ENCODE measurements around the gene APBB1IP.

APBB1IP gene

GRCh38 chr10:26448706-26449435, 10.7 kb downstream of the APBB1IP start:
- ChIA-PET CTCF (interaction anchor here (0.6 kb wide), 1 partner anchor 109 kb away, joined by 3 read pairs; no protein-coding TSS in a partner anchor), POLR2A (no interaction called here)
- TF ChIP-seq ZNF324 (tag by site-specific recombination; IDR thresholded peaks at IDR 0.05) (no peak), ZNF629 (tag by site-specific recombination; IDR thresholded peaks at IDR 0.05) (no peak), OVOL3 (tag by site-specific recombination; IDR thresholded peaks at IDR 0.05) (no peak), ZNF433 (tag by site-specific recombination; IDR thresholded peaks at IDR 0.05; ENCODE audit: low read depth) (no peak)
- Histone ChIP-seq H3K36me3 (ENCODE audit: control insufficient read depth in 2 of 2, insufficient read depth in 1 of 2, low read length in 2 of 2) (no peaks in the 10 kb centered on the region), H3K9me3 (ENCODE audit: control insufficient read depth, insufficient read depth, low read depth, low read length) (no peaks in the 10 kb centered on the region), H3K4me1 (ENCODE audit: control insufficient read depth, insufficient read depth, low read length) (no peaks in the 10 kb centered on the region), H3K4me3 (ENCODE audit: low read depth, low read length) (no peak overlapping the region), H3K27ac (ENCODE audit: extremely low read depth, low read depth, low read length) (no peak overlapping the region)

GRCh38 chr10:26449726-26450125, 11.6 kb downstream of the APBB1IP start:
- CTCF ChIA-PET = no interaction called here
- no peak overlapping the region for H3K27ac ChIP-seq (ENCODE audit: extremely low read depth, low read depth, low read length)

DNA sequence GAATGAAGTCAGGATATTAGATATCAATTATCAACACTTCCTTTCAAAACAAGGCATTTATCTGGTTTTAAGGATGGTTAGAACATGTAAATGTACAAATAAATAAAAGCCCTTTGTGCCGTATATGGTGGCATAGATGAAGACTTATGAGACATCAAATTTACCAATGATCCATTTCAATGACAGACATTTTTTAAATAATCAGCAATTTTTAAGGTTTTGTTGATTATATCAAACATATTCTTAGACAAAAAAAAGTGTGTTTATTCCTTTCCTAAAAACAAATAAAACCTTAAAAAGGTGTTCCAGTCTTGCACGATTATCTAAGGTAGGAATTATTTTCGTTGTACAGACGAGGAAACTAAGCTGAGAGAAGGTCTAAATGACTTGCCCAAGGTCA, 13.8 kb downstream of the APBB1IP start:
- Histone ChIP-seq H3K9me3 (ENCODE audit: control insufficient read depth, insufficient read depth, low read depth, low read length) (no peaks in the 10 kb centered on the region), H3K4me1 (ENCODE audit: control insufficient read depth, insufficient read depth, low read length) (no peaks in the 10 kb centered on the region), H3K27ac (ENCODE audit: extremely low read depth, low read depth, low read length) (no peak overlapping the region), H3K4me3 (ENCODE audit: low read depth, low read length) (no peak overlapping the region), H3K36me3 (ENCODE audit: control insufficient read depth in 2 of 2, insufficient read depth in 1 of 2, low read length in 2 of 2) (no peaks in the 10 kb centered on the region)
- ChIA-PET POLR2A (no interaction called here), CTCF (interaction anchor here (0.6 kb wide), 1 partner anchor 543 kb away, joined by 3 read pairs; no protein-coding TSS in a partner anchor)
- no peak for TF ChIP-seq HOXD13 (CRISPR knock-in tag; IDR thresholded peaks at IDR 0.05; ENCODE audit: borderline replicate concordance)
- TF ChIP-seq PRDM10 (tag by site-specific recombination; IDR thresholded peaks at IDR 0.05) = no peak
- no peak for TF ChIP-seq MEIS1 (CRISPR knock-in tag; IDR thresholded peaks at IDR 0.05; ENCODE audit: borderline replicate concordance)
- TF ChIP-seq ZNF548 (tag by site-specific recombination; IDR thresholded peaks at IDR 0.05) = no peak
- TF ChIP-seq, protein P1, sequence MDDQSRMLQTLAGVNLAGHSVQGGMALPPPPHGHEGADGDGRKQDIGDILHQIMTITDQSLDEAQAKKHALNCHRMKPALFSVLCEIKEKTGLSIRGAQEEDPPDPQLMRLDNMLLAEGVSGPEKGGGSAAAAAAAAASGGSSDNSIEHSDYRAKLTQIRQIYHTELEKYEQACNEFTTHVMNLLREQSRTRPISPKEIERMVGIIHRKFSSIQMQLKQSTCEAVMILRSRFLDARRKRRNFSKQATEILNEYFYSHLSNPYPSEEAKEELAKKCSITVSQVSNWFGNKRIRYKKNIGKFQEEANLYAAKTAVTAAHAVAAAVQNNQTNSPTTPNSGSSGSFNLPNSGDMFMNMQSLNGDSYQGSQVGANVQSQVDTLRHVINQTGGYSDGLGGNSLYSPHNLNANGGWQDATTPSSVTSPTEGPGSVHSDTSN (CRISPR knock-in tag; IDR thresholded peaks at IDR 0.05) = no peak
- TF ChIP-seq HOXC10 (CRISPR knock-in tag; IDR thresholded peaks at IDR 0.05) = no peak
- TF ChIP-seq EGR2 (tag by site-specific recombination; IDR thresholded peaks at IDR 0.05; ENCODE audit: low read depth) = no peak
- TF ChIP-seq ZNF292 (tag by site-specific recombination; IDR thresholded peaks at IDR 0.05; ENCODE audit: borderline replicate concordance, low read depth) = no peak

More at GRCh38 chr10:26449726-26450125, 11.6 kb downstream of the APBB1IP start:
- Histone ChIP-seq H3K4me1 (ENCODE audit: control insufficient read depth, insufficient read depth, low read length) (no peaks in the 10 kb centered on the region), H3K36me3 (ENCODE audit: control insufficient read depth in 2 of 2, insufficient read depth in 1 of 2, low read length in 2 of 2) (no peaks in the 10 kb centered on the region), H3K4me3 (ENCODE audit: low read depth, low read length) (no peak overlapping the region), H3K9me3 (ENCODE audit: control insufficient read depth, insufficient read depth, low read depth, low read length) (no peaks in the 10 kb centered on the region)
- POLR2A ChIA-PET = no interaction called here
- TF ChIP-seq ZNF645 (tag by site-specific recombination; IDR thresholded peaks at IDR 0.05) = no peak
- no peak for TF ChIP-seq ZNF174 (tag by site-specific recombination; IDR thresholded peaks at IDR 0.05)
- no peak for TF ChIP-seq ZFP69B (tag by site-specific recombination; IDR thresholded peaks at IDR 0.05)
- no peak for TF ChIP-seq ZNF785 (tag by site-specific recombination; IDR thresholded peaks at IDR 0.05)
- TF ChIP-seq ZNF157 (tag by site-specific recombination; IDR thresholded peaks at IDR 0.05) = no peak
- TF ChIP-seq HOXA7 (CRISPR knock-in tag; IDR thresholded peaks at IDR 0.05; ENCODE audit: borderline replicate concordance) = no peak
- TF ChIP-seq ZNF501 (tag by site-specific recombination; IDR thresholded peaks at IDR 0.05) = no peak
- TF ChIP-seq BCL11B (tag by site-specific recombination; IDR thresholded peaks at IDR 0.05; ENCODE audit: low read depth) = no peak
- TF ChIP-seq ZNF776 (tag by site-specific recombination; IDR thresholded peaks at IDR 0.05; ENCODE audit: borderline replicate concordance) = no peak
- no peak for TF ChIP-seq ZNF664 (tag by site-specific recombination; IDR thresholded peaks at IDR 0.05)
- TF ChIP-seq ZNF202 (tag by site-specific recombination; IDR thresholded peaks at IDR 0.05; ENCODE audit: borderline replicate concordance) = no peak
- TF ChIP-seq ZNF777 (tag by site-specific recombination; IDR thresholded peaks at IDR 0.05; ENCODE audit: borderline replicate concordance) = no peak
- TF ChIP-seq ZNF48 (tag by site-specific recombination; IDR thresholded peaks at IDR 0.05) = no peak
- TF ChIP-seq, protein P2, sequence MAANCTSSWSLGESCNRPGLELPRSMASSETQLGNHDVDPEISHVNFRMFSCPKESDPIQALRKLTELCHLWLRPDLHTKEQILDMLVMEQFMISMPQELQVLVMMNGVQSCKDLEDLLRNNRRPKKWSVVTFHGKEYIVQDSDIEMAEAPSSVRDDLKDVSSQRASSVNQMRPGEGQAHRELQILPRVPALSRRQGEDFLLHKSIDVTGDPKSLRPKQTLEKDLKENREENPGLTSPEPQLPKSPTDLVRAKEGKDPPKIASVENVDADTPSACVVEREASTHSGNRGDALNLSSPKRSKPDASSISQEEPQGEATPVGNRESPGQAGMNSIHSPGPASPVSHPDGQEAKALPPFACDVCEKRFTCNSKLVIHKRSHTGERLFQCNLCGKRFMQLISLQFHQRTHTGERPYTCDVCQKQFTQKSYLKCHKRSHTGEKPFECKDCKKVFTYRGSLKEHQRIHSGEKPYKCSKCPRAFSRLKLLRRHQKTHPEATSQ (tag by site-specific recombination; IDR thresholded peaks at IDR 0.05) = no peak
- TF ChIP-seq ZNF140 (tag by site-specific recombination; IDR thresholded peaks at IDR 0.05) = no peak
- TF ChIP-seq, protein P3, sequence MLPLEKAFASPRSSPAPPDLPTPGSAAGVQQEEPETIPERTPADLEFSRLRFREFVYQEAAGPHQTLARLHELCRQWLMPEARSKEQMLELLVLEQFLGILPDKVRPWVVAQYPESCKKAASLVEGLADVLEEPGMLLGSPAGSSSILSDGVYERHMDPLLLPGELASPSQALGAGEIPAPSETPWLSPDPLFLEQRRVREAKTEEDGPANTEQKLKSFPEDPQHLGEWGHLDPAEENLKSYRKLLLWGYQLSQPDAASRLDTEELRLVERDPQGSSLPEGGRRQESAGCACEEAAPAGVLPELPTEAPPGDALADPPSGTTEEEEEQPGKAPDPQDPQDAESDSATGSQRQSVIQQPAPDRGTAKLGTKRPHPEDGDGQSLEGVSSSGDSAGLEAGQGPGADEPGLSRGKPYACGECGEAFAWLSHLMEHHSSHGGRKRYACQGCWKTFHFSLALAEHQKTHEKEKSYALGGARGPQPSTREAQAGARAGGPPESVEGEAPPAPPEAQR (tag by site-specific recombination; IDR thresholded peaks at IDR 0.05) = no peak
- no peak for TF ChIP-seq ZSCAN23 (tag by site-specific recombination; IDR thresholded peaks at IDR 0.05)
- no peak for TF ChIP-seq TRIM28 (IDR thresholded peaks at IDR 0.05; ENCODE audit: borderline replicate concordance, low read length)

Measured in HEK293 (cell line).